Measurements from ENCODE around the gene ZNF423. TPM values are rescaled to one million over a fixed set of nuclear protein-coding genes. Genes with fewer than 3 reads are reported as not detected.

The ZNF423 gene
- total and polyA plus RNA-seq, 2 of the 13 experiments (the other 11 are each of a cell fraction or from before 2014, with no cell fraction given) = 0.07 to 0.31 TPM

DNA sequence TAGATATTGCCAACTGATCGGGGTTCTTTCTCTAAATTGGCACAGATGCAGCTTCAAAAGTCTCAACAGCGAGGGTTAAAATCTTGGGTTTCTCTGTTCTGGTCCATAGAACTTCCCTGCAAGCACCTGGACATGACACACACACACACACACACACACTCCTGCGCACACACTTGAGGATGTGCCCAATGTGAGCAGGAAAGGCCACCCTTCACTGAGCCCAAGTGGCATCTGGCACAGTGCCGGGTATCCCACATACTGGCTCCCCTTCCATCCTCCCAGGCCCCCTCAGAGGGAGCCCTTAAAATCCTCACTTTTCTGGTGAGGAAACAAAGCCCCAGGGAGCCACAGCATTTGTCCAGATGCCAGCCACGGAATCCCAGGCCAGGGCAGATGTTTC lies 55.5 kb downstream of the ZNF423 start (continued):
- TF ChIP-seq, protein P1, sequence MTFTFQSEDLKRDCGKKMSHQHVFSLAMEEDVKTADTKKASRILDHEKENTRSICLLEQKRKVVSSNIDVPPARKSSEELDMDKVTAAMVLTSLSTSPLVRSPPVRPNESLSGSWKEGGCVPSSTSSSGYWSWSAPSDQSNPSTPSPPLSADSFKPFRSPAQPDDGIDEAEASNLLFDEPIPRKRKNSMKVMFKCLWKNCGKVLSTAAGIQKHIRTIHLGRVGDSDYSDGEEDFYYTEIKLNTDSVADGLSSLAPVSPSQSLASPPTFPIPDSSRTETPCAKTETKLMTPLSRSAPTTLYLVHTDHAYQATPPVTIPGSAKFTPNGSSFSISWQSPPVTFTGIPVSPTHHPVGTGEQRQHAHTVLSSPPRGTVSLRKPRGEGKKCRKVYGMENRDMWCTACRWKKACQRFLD (CRISPR knock-in tag; IDR thresholded peaks at IDR 0.05; ENCODE audit: borderline replicate concordance) = no peak
- no peak for TF ChIP-seq MBNL3 (CRISPR knock-in tag; conservative IDR thresholded peaks at IDR 0.05)

DNA sequence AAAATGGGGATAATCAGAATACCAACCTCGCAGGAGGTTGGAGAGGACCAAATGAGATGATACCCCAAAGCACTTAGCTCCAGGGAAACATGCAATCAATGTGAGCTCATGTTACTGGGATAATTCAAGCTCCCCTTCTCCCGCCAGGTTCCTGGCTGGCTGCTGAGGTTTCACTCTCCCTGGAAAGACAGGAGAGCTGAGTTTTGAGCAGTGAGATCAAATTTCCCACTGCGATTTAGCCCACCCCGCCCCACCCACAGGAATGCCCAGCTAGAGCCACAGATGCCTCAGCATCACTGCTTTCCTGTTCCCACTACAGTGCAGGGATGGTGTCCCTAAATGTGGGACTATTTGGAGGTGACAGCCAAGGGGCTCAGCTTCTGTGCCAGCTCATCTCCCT lies 56.7 kb downstream of the ZNF423 start:
- intact Hi-C loops (cut with micrococcal nuclease; ENCODE audit: unreplicated experiment) = no loop called here
- Histone ChIP-seq H3K9me3 (ENCODE audit: low read length) (no peaks in the 10 kb centered on the region), H3K4me1 (ENCODE audit: insufficient read depth, low read length) (no peaks in the 10 kb centered on the region), H3K4me2 (ENCODE audit: low read depth, low read length) (no peak overlapping the region), H3K27me3 (ENCODE audit: control insufficient read depth in 1 of 2, insufficient read depth in 2 of 2, low read length in 2 of 2) (peaks cover 0 to 22% of the 10 kb centered on the region in 2 experiments; a peak in 3 of 5 replicates), H2AFZ (ENCODE audit: low read length) (no peak overlapping the region), H3K36me3 (replicated peaks in 1 of 2; ENCODE audit: control insufficient read depth in 1 of 2, insufficient read depth in 2 of 2, low read length in 2 of 2) (no peaks in the 10 kb centered on the region), H3K4me3 (replicated peaks in 1 of 3; ENCODE audit: insufficient read depth in 1 of 3, low read depth in 2 of 3, low read length in 3 of 3) (no peak overlapping the region), H4K20me1 (ENCODE audit: insufficient read depth, low read length) (no peaks in the 10 kb centered on the region), H3K9ac (ENCODE audit: insufficient read depth, low read depth, low read length) (no peak overlapping the region), H3K27ac (ENCODE audit: extremely low read length, insufficient read depth, low read length) (no peak overlapping the region), H3K79me2 (ENCODE audit: insufficient read depth, low read length) (no peaks in the 10 kb centered on the region)
- ChIA-PET CTCF (ENCODE audit: low intra/inter-chr PET ratio, low total read pairs) (no interaction called here), POLR2A (no interaction called here)
- no peak for TF ChIP-seq ZBTB42 (CRISPR knock-in tag; IDR thresholded peaks at IDR 0.05)
- TF ChIP-seq AHR (CRISPR knock-in tag; IDR thresholded peaks at IDR 0.05) = no peak
- TF ChIP-seq ZNF234 (CRISPR knock-in tag; conservative IDR thresholded peaks at IDR 0.05) = no peak
- TF ChIP-seq, protein P2, sequence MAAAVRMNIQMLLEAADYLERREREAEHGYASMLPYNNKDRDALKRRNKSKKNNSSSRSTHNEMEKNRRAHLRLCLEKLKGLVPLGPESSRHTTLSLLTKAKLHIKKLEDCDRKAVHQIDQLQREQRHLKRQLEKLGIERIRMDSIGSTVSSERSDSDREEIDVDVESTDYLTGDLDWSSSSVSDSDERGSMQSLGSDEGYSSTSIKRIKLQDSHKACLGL (CRISPR knock-in tag; IDR thresholded peaks at IDR 0.05) = no peak
- no peak for TF ChIP-seq JUN (CRISPR knock-in tag; IDR thresholded peaks at IDR 0.05)
- TF ChIP-seq HMGA1 (CRISPR knock-in tag; conservative IDR thresholded peaks at IDR 0.05) = no peak
- TF ChIP-seq CBFB (CRISPR knock-in tag; IDR thresholded peaks at IDR 0.05) = no peak
- no peak for TF ChIP-seq THYN1 (CRISPR knock-in tag; IDR thresholded peaks at IDR 0.05; ENCODE audit: borderline replicate concordance, low read depth)
- TF ChIP-seq, protein P3, sequence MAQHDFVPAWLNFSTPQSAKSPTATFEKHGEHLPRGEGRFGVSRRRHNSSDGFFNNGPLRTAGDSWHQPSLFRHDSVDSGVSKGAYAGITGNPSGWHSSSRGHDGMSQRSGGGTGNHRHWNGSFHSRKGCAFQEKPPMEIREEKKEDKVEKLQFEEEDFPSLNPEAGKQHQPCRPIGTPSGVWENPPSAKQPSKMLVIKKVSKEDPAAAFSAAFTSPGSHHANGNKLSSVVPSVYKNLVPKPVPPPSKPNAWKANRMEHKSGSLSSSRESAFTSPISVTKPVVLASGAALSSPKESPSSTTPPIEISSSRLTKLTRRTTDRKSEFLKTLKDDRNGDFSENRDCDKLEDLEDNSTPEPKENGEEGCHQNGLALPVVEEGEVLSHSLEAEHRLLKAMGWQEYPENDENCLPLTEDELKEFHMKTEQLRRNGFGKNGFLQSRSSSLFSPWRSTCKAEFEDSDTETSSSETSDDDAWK (CRISPR knock-in tag; IDR thresholded peaks at IDR 0.05) = no peak
- TF ChIP-seq, protein P4, sequence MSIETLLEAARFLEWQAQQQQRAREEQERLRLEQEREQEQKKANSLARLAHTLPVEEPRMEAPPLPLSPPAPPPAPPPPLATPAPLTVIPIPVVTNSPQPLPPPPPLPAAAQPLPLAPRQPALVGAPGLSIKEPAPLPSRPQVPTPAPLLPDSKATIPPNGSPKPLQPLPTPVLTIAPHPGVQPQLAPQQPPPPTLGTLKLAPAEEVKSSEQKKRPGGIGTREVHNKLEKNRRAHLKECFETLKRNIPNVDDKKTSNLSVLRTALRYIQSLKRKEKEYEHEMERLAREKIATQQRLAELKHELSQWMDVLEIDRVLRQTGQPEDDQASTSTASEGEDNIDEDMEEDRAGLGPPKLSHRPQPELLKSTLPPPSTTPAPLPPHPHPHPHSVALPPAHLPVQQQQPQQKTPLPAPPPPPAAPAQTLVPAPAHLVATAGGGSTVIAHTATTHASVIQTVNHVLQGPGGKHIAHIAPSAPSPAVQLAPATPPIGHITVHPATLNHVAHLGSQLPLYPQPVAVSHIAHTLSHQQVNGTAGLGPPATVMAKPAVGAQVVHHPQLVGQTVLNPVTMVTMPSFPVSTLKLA (IDR thresholded peaks at IDR 0.05) = no peak
- TF ChIP-seq XBP1 (CRISPR knock-in tag; IDR thresholded peaks at IDR 0.05) = no peak
- TF ChIP-seq ZNF34 (CRISPR knock-in tag; IDR thresholded peaks at IDR 0.05; ENCODE audit: borderline replicate concordance) = no peak
- no peak for TF ChIP-seq ZNF563 (CRISPR knock-in tag; IDR thresholded peaks at IDR 0.05)
- no peak for TF ChIP-seq KDM1A (CRISPR knock-in tag; IDR thresholded peaks at IDR 0.05)
- in situ Hi-C loops (cut with HindIII; ENCODE audit: extremely low pct_ligation_motif_present, low pct_unique_long_range_greater_than_20kb) = no loop called here
- BruUV-seq (replicated peaks) = no TSS peak
- DNase-seq (ENCODE audit: low spot score) = no peak
- 0% methylated on average over 4 of the region's 4 CpGs for WGBS (ENCODE audit: low lambda C conversion rate)
- FAIRE-seq = no peak
- ATAC-seq = no peak

Measured in HepG2 (cell line).